ENCODE measurements around the gene ZNF43. TPM values are rescaled to one million over a fixed set of nuclear protein-coding genes. Genes with fewer than 3 reads are reported as not detected.
"Not testable (repeated sequence)": the region's sequence is repeated elsewhere in the genome, so short reads cannot be mapped to it uniquely, and the experiment has no call there.

The ZNF43 gene
- total RNA-seq, 1 experiment from 2014 or later = 51.6 TPM

- Histone ChIP-seq H2AFZ (ENCODE audit: low read length) (no peak within 1 kb of the TSS), H3K4me2 (ENCODE audit: insufficient read depth, insufficient read length, low read length) (peak within 1 kb of the TSS; percentile 38), H3K79me1 (ENCODE audit: insufficient read depth, low read depth, low read length, poor library complexity, severe bottlenecking) (no peaks in the 10 kb centered on the region), H4K91ac (ENCODE audit: insufficient read length, low read depth, low read length) (no peak within 1 kb of the TSS), H3K4me1 (ENCODE audit: insufficient read depth, low read length) (no peaks in the 10 kb centered on the region), H2BK12ac (ENCODE audit: insufficient read length, low read depth, low read length) (no peak within 1 kb of the TSS), H2BK15ac (ENCODE audit: low read depth, low read length) (no peak within 1 kb of the TSS), H3K56ac (ENCODE audit: insufficient read length, low read depth, low read length) (no peak within 1 kb of the TSS), H3K14ac (ENCODE audit: insufficient read depth, low read length) (peak within 1 kb of the TSS; percentile 95), H3K23ac (ENCODE audit: insufficient read length, low read depth, low read length) (no peak within 1 kb of the TSS), H3K23me2 (ENCODE audit: insufficient read length, low read depth, low read length, poor library complexity, severe bottlenecking) (no peaks in the 10 kb centered on the region), H3K27me3 (ENCODE audit: insufficient read depth, low read length) (no peaks in the 10 kb centered on the region), H2BK120ac (ENCODE audit: low read depth, low read length, poor library complexity, severe bottlenecking) (no peak within 1 kb of the TSS), H3T11ph (ENCODE audit: low read length) (no peak within 1 kb of the TSS), H3K9me3 (ENCODE audit: control insufficient read depth, low read depth, low read length) (no peaks in the 10 kb centered on the region), H4K20me1 (ENCODE audit: control insufficient read depth, insufficient read depth, insufficient read length) (no peaks in the 10 kb centered on the region), H4K5ac (ENCODE audit: insufficient read length, low read depth, low read length) (no peak within 1 kb of the TSS), H2AK5ac (ENCODE audit: insufficient read length, low read length) (no peak within 1 kb of the TSS), H3K27ac (ENCODE audit: insufficient read length, low read depth, low read length) (peak within 1 kb of the TSS; percentile 14), H3K4ac (ENCODE audit: low read depth, low read length) (no peak within 1 kb of the TSS), H2BK20ac (ENCODE audit: low read depth, low read length, poor library complexity, severe bottlenecking) (no peak within 1 kb of the TSS), H3K18ac (ENCODE audit: insufficient read length, low read depth, low read length) (peak within 1 kb of the TSS; percentile 82), H2BK5ac (ENCODE audit: insufficient read length, low read length) (no peak within 1 kb of the TSS), H3K9ac (ENCODE audit: extremely low read depth, insufficient read length, low read length) (peak within 1 kb of the TSS; percentile 93), H3K79me2 (ENCODE audit: insufficient read depth, low read length) (no peaks in the 10 kb centered on the region; the same call in 1 of the 2 replicates), H4K8ac (replicated peaks; ENCODE audit: insufficient read length, low read depth, low read length) (no peak within 1 kb of the TSS)
- no peak for TF ChIP-seq CTCF (conservative IDR thresholded peaks at IDR 0.05)
- Mint-ChIP-seq H3K27me3 (ENCODE audit: low read depth) (no peaks in the 10 kb centered on the region), H3K27ac (peak within 1 kb of the TSS; percentile 93 to 99 (median 98)), H3K36me3 (ENCODE audit: insufficient read depth in 1 of 3, low read depth in 3 of 3) (peaks cover 30 to 42% (median 34%) of the 10 kb centered on the region in 3 experiments), H3K9me3 (peaks cover 0 to 42% of the 10 kb centered on the region in 2 experiments; a peak in 3 of 5 replicates), H3K4me1 (peaks cover 9 to 11% of the 10 kb centered on the region in 2 experiments), H3K4me3 (peak within 1 kb of the TSS; percentile 96 to 99)
- peak; percentile 94 for DNase-seq
- WGBS (ENCODE audit: extremely low coverage, insufficient read length, low lambda C conversion rate) = no CpG with 5 or more reads among the region's 35 CpGs
Measured at GRCh38 chr19:21767065-21767800, 68.7 kb downstream of the ZNF43 start, which contains the start of gene ZNF100. TSS of gene ZNF100 (minus strand) at chr19:21767579. CDS start at chr19:21767429, 150 bp downstream.

DNA sequence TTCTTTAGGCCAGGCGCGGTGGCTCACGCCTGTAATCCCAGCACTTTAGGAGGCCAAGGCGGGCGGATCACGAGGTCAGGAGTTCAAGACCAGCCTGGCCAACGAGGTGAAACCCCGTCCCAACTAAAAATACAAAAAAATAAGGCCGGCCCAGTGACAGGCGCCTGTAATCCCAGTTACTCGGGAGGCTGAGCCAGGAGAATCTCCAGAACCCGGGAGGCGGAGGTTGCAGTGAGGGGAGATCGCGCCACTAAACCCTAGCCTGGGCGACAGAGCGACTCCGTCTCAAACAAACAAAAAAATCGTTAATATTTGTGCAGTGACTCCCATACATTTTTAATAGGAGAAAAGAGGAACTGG is 69.3 kb downstream of the ZNF43 start:
- not testable (repeated sequence) for H3K23ac ChIP-seq (ENCODE audit: insufficient read length, low read depth, low read length); H2BK12ac ChIP-seq (ENCODE audit: insufficient read length, low read depth, low read length); H3K9me3 ChIP-seq (ENCODE audit: control insufficient read depth, low read depth, low read length); H3K56ac ChIP-seq (ENCODE audit: insufficient read length, low read depth, low read length); H2BK120ac ChIP-seq (ENCODE audit: low read depth, low read length, poor library complexity, severe bottlenecking); H3K18ac ChIP-seq (ENCODE audit: insufficient read length, low read depth, low read length); H2AK5ac ChIP-seq (ENCODE audit: insufficient read length, low read length); H3K79me1 ChIP-seq (ENCODE audit: insufficient read depth, low read depth, low read length, poor library complexity, severe bottlenecking); H3K27me3 Mint-ChIP-seq (ENCODE audit: low read depth); H3K14ac ChIP-seq (ENCODE audit: insufficient read depth, low read length); H2AFZ ChIP-seq (ENCODE audit: low read length); H2BK20ac ChIP-seq (ENCODE audit: low read depth, low read length, poor library complexity, severe bottlenecking); H4K8ac ChIP-seq (replicated peaks; ENCODE audit: insufficient read length, low read depth, low read length); H4K20me1 ChIP-seq (ENCODE audit: control insufficient read depth, insufficient read depth, insufficient read length); H3T11ph ChIP-seq (ENCODE audit: low read length); DNase-seq; H2BK15ac ChIP-seq (ENCODE audit: low read depth, low read length); H3K27ac ChIP-seq (ENCODE audit: insufficient read length, low read depth, low read length); H3K23me2 ChIP-seq (ENCODE audit: insufficient read length, low read depth, low read length, poor library complexity, severe bottlenecking); H3K79me2 ChIP-seq (ENCODE audit: insufficient read depth, low read length); H3K27me3 ChIP-seq (ENCODE audit: insufficient read depth, low read length); H4K91ac ChIP-seq (ENCODE audit: insufficient read length, low read depth, low read length); H4K5ac ChIP-seq (ENCODE audit: insufficient read length, low read depth, low read length); H3K4me1 ChIP-seq (ENCODE audit: insufficient read depth, low read length); H2BK5ac ChIP-seq (ENCODE audit: insufficient read length, low read length); H3K4ac ChIP-seq (ENCODE audit: low read depth, low read length)
- peak overlapping the region; percentile 93 for H3K9ac ChIP-seq (ENCODE audit: extremely low read depth, insufficient read length, low read length)
- Mint-ChIP-seq H3K36me3 (ENCODE audit: insufficient read depth in 1 of 3, low read depth in 3 of 3) (peaks cover 35 to 48% (median 40%) of the 10 kb centered on the region in 3 experiments), H3K4me1 (peaks cover 9 to 11% of the 10 kb centered on the region in 2 experiments), H3K4me3 (peak overlapping the region; percentile 96 to 99), H3K27ac (peak overlapping the region; percentile 93 to 99 (median 98); a peak in 6 of 7 replicates), H3K9me3 (peaks cover 0 to 46% of the 10 kb centered on the region in 2 experiments; a peak in 3 of 5 replicates)
- peak overlapping the region; percentile 38 for H3K4me2 ChIP-seq (ENCODE audit: insufficient read depth, insufficient read length, low read length)
- WGBS (ENCODE audit: extremely low coverage, insufficient read length, low lambda C conversion rate) = no CpG with 5 or more reads among the region's 19 CpGs

Data from H9 (cell line).